Fibroblast of mammary gland (primary cell): ENCODE results near the gene TSPAN31.

ENCODE experiments used
- DNase-seq: peaks from one replicate; pipeline ENCODE4 v3.0.0-alpha.2; 2010; ENCODE audit warnings: low read depth
- H3K4me3 ChIP-seq: 2 replicates; pipeline ENCODE4 v1.5.1; 2011; ENCODE audit warnings: low read depth, mild to moderate bottlenecking, low read length, moderate library complexity; ENCODE audit not compliant: control insufficient read depth
- CTCF ChIP-seq: conservative IDR thresholded peaks from 2 replicates; pipeline ENCODE4 v1.5.1; 2011; ENCODE audit warnings: low read depth, low read length, inconsistent platforms; ENCODE audit not compliant: control insufficient read depth, insufficient read depth

TSPAN31 gene

GRCh38 chr12:57740656-57741412 is 4.0 kb upstream of the TSPAN31 start:
- no peak for TF ChIP-seq CTCF
- H3K4me3 ChIP-seq = no peak overlapping the region
- DNase-seq = no peak

- H3K4me3 ChIP-seq = no peak overlapping the region
- TF ChIP-seq CTCF = no peak
- no peak for DNase-seq
Measured at GRCh38 chr12:57741413-57741789, 3.4 kb upstream of the TSPAN31 start.

- DNase-seq = no peak
- TF ChIP-seq CTCF = no peak
- no peak overlapping the region for H3K4me3 ChIP-seq
Measured at GRCh38 chr12:57741844-57742738, 2.7 kb upstream of the TSPAN31 start.

- DNase-seq = no peak
- TF ChIP-seq CTCF = no peak
- H3K4me3 ChIP-seq = no peak overlapping the region
Measured at GRCh38 chr12:57743769-57744168, 1.1 kb upstream of the TSPAN31 start.

GRCh38 chr12:57744194-57744776 is 554 bp upstream of the TSPAN31 start:
- peak overlapping the region; percentile 97 for H3K4me3 ChIP-seq
- peak; percentile 90 for DNase-seq
- TF ChIP-seq CTCF = no peak

GRCh38 chr12:57745485-57745881 is 644 bp downstream of the TSPAN31 start:
- no peak for DNase-seq
- peak overlapping the region; percentile 97 for H3K4me3 ChIP-seq
- no peak for TF ChIP-seq CTCF
